K562 (cell line): ENCODE data around the gene BICDL1. TPM values are rescaled to one million over a fixed set of nuclear protein-coding genes. Genes with fewer than 3 reads are reported as not detected.

ENCODE experiments used
- ATAC-seq: fragments of 200-7000 bp; cut with Tn5 transposase; 3 replicates; pipeline ENCODE4 v1.9.1; 2020; ENCODE audit warnings: moderate library complexity
- Bru-seq: library from RNA; stranded (reverse); fragments of 400-500 nt; gene quantifications from one replicate; lab custom pipeline; 2021; lab: Mats Ljungman, UMichigan
- BruChase-seq, 2 experiments: library from RNA; stranded (reverse); fragments of 400-500 nt; gene quantifications; one replicate each; lab custom pipeline; 2021; lab: Mats Ljungman, UMichigan
- BruUV-seq: library from RNA; stranded (reverse); fragments of 400-500 nt; replicated peaks from 2 replicates; lab custom pipeline; 2021; lab: Mats Ljungman, UMichigan
- CTCF ChIA-PET: fragments of 300-600 bp; formaldehyde crosslinking; extraction: SDS; loops from one replicate; lab custom pipeline; 2021; ENCODE audit warnings: low intra/inter-chr PET ratio; lab: Yijun Ruan, JAX
- POLR2A ChIA-PET: fragments of 300-600, 350-650 bp; sonication (Branson Sonifier 250); formaldehyde crosslinking; extraction: SDS; loops from one replicate; lab custom pipeline; 2021; ENCODE audit warnings: antibody characterized with exemption, inconsistent platforms; lab: Yijun Ruan, JAX
- DNase-seq, 4 experiments: peaks; one replicate each; pipeline versions ENCODE4 v3.0.0 to v3.0.0-alpha.2; 2011 to 2018; ENCODE audit warnings: low spot score in 3 of 4, mixed read lengths in 3 of 4; ENCODE audit errors: extremely low read depth in 1 of 4
- FAIRE-seq: peaks from 2 replicates; lab custom pipeline; 2011; peaks lifted over from hg19 to GRCh38; lab: Jason Lieb, UNC
- H2AFZ ChIP-seq: 2 replicates; pipeline ENCODE4 v1.6.0; 2011; ENCODE audit warnings: low read depth, low read length, control low read depth, inconsistent platforms
- H3K27ac ChIP-seq: fragments of 200-600 bp; 3 replicates; pipeline ENCODE4 v1.8.0; 2011; ENCODE audit warnings: low read depth, mild to moderate bottlenecking, control low read depth, inconsistent platforms, low read length, moderate library complexity, mixed read lengths; ENCODE audit errors: extremely low read depth
- H3K27me3 ChIP-seq, 2 experiments: fragments of 300-600 bp in 1 of 2; 2 replicates in 1 of 2; 3 replicates in 1 of 2; pipeline versions ENCODE4 v1.6.0 to v1.8.0; 2011; ENCODE audit warnings: inconsistent platforms in 2 of 2, low read length in 2 of 2, mild to moderate bottlenecking in 1 of 2, mixed read lengths in 1 of 2, moderate library complexity in 1 of 2; ENCODE audit not compliant: control insufficient read depth in 2 of 2, insufficient read depth in 2 of 2
- H3K36me3 ChIP-seq: fragments of 300-600 bp; 3 replicates; pipeline ENCODE4 v1.8.0; 2011; ENCODE audit warnings: mild to moderate bottlenecking, low read length, inconsistent platforms; ENCODE audit not compliant: control insufficient read depth, insufficient read depth
- H3K4me1 ChIP-seq, 2 experiments: fragments of 200-600 bp in 1 of 2; replicated peaks in 1 of 2; 2 replicates in 1 of 2; 3 replicates in 1 of 2; pipeline versions ENCODE4 v1.5.1 to v1.8.0; 2011; ENCODE audit warnings: inconsistent platforms in 2 of 2, low read length in 2 of 2, mild to moderate bottlenecking in 1 of 2, mixed read lengths in 1 of 2, moderate library complexity in 1 of 2; ENCODE audit not compliant: control insufficient read depth in 2 of 2, insufficient read depth in 2 of 2
- H3K4me2 ChIP-seq: 2 replicates; pipeline ENCODE4 v1.6.1; 2011; ENCODE audit warnings: low read length, control low read depth, inconsistent platforms, mixed read lengths; ENCODE audit not compliant: insufficient read depth
- H3K4me3 ChIP-seq: fragments of 200-600 bp; sonication (generic), shearing (Covaris generic); 2 replicates; pipeline ENCODE4 v1.5.1; 2016; ENCODE audit warnings: control low read depth, inconsistent platforms
- H3K79me2 ChIP-seq: fragments of 200-600 bp; 3 replicates; pipeline ENCODE4 v1.8.0; 2011; ENCODE audit warnings: low read length, inconsistent platforms; ENCODE audit not compliant: control insufficient read depth, insufficient read depth
- H3K9ac ChIP-seq, 2 experiments: 2 replicates each; pipeline versions ENCODE4 v1.6.0 to v1.6.1; 2011; ENCODE audit warnings: low read depth in 2 of 2, low read length in 2 of 2, control low read depth in 1 of 2, inconsistent platforms in 1 of 2, mild to moderate bottlenecking in 1 of 2, mixed read lengths in 1 of 2; ENCODE audit not compliant: insufficient read depth in 1 of 2
- H3K9me1 ChIP-seq: one replicate; pipeline ENCODE4 v1.6.0; 2011; ENCODE audit warnings: inconsistent platforms, mild to moderate bottlenecking, low read length, moderate library complexity; ENCODE audit not compliant: control insufficient read depth, insufficient read depth
- H3K9me3 ChIP-seq: replicated peaks from 2 replicates; pipeline ENCODE4 v1.5.1; 2011; ENCODE audit warnings: low read depth, low read length, inconsistent platforms; ENCODE audit not compliant: control insufficient read depth, insufficient read depth
- H4K20me1 ChIP-seq: replicated peaks from 2 replicates; pipeline ENCODE4 v1.6.1; 2011; ENCODE audit warnings: low read length, inconsistent platforms, mixed read lengths; ENCODE audit not compliant: control insufficient read depth, insufficient read depth
- CREM ChIP-seq: IDR thresholded peaks from 2 replicates; pipeline ENCODE4 v1.6.1; 2014; ENCODE audit warnings: antibody characterized with exemption, low read depth
- ELF1 ChIP-seq: fragments of 200-800 bp; sonication (Bioruptor generic); IDR thresholded peaks from 2 replicates; pipeline ENCODE4 v1.6.1; 2016; ENCODE audit warnings: missing genetic modification characterization, missing compliant biosample characterization
- HNRNPL ChIP-seq: fragments of 200-400 bp; formaldehyde crosslinking; IDR thresholded peaks from 2 replicates; pipeline ENCODE4 v1.6.1; 2017; ENCODE audit warnings: low read depth, mild to moderate bottlenecking, low read length
- MAFK ChIP-seq: IDR thresholded peaks from 2 replicates; pipeline ENCODE4 v1.6.1; 2011; ENCODE audit warnings: low read length, improper control_type of control experiment
- MNT ChIP-seq, 2 experiments: fragments of 450-650 bp; conservative IDR thresholded peaks; 2 replicates each; pipeline ENCODE4 v1.6.1; 2017; ENCODE audit warnings: mild to moderate bottlenecking in 2 of 2, moderate library complexity in 2 of 2
- NFE2 ChIP-seq: IDR thresholded peaks from 2 replicates; pipeline ENCODE4 v1.6.1; 2014; ENCODE audit warnings: antibody characterized with exemption, low read depth
- NFE2L1 ChIP-seq: fragments of 450-650 bp; IDR thresholded peaks from 2 replicates; pipeline ENCODE4 v1.6.1; 2016; ENCODE audit warnings: missing genetic modification characterization, low read depth, mild to moderate bottlenecking, missing compliant biosample characterization, moderate library complexity, borderline replicate concordance
- RBBP5 ChIP-seq: fragments of 200-600 bp; sonication (generic); IDR thresholded peaks from 2 replicates; pipeline ENCODE4 v1.6.1; 2012; ENCODE audit warnings: borderline replicate concordance, mild to moderate bottlenecking, low read length, control low read depth, inconsistent platforms; ENCODE audit not compliant: insufficient read depth, poor library complexity, severe bottlenecking
- RBM34 ChIP-seq: fragments of 200-400 bp; formaldehyde crosslinking; IDR thresholded peaks from 2 replicates; pipeline ENCODE4 v1.6.1; 2018; ENCODE audit warnings: low read length, borderline replicate concordance; ENCODE audit not compliant: insufficient read depth
- TCFL5 ChIP-seq: fragments of 250-450 bp; sonication (Bioruptor Pico); conservative IDR thresholded peaks from 2 replicates; pipeline ENCODE4 v1.6.1; 2021; ENCODE audit warnings: mild to moderate bottlenecking, moderate library complexity, matching md5 sums
- VEZF1 ChIP-seq: fragments of 200-800 bp; sonication (Bioruptor generic); IDR thresholded peaks from 2 replicates; pipeline ENCODE4 v1.6.1; 2017; ENCODE audit warnings: missing genetic modification characterization, missing compliant biosample characterization
- ZBTB8A ChIP-seq: fragments of 450-650 bp; IDR thresholded peaks from 2 replicates; pipeline ENCODE4 v1.6.1; 2018; ENCODE audit warnings: mild to moderate bottlenecking, moderate library complexity; ENCODE audit not compliant: partially characterized antibody
- WGBS: fragments of 100-300 bp; shearing (Covaris generic); methylation state at CpG from one replicate; pipeline ENCODE4 v1.1.6; 2016; ENCODE audit warnings: low coverage, mixed read lengths; ENCODE audit not compliant: insufficient coverage; ENCODE audit errors: missing lambda C conversion rate; 5-methylcytosine and 5-hydroxymethylcytosine counted together
- in situ Hi-C: fragments of 300-500 bp; cut with MboI; formaldehyde crosslinking; loops from 4 replicates; pipeline ENCODE4 v1.15.0; 2018; ENCODE audit warnings: inconsistent platforms, mixed read lengths
- intact Hi-C: fragments of 100-400 bp; cut with micrococcal nuclease; formaldehyde crosslinking; loops from 2 replicates; pipeline ENCODE4 v1.14.2; 2022
- long read RNA-seq, 3 experiments: library from polyadenylated mRNA in 2 of 3; library from RNA in 1 of 3; unstranded in 2 of 3; stranded (forward) in 1 of 3; transcript quantifications; one replicate each; pipeline ENCODE4 v2.0.0, GENCODE V29; 2019 to 2022
- polyA minus RNA-seq, 3 experiments: library from RNA; depleted of rRNA, polyadenylated mRNA; stranded (reverse); fragments of >200 nt; gene quantifications; 2 replicates each; pipeline ENCODE4 v1.2.3, GENCODE V29; 2011
- polyA plus RNA-seq, 8 experiments: library from polyadenylated mRNA; depleted of rRNA in 4 of 8; stranded (reverse) in 5 of 8; unstranded in 3 of 8; fragments of >200 nt; fragmentation: Nextera tagmentation in 2 of 8; fragmentation: Illumina TruSeq in 1 of 8; extraction: Ambion mirVana in 2 of 8; extraction: Trizol in 1 of 8; gene quantifications; 2 replicates each; pipeline versions ENCODE4 v1.2.1 to v1.2.3, GENCODE V29; 2011 to 2014; ENCODE audit warnings: inconsistent platforms in 1 of 8, missing spikeins in 1 of 8
- total RNA-seq, 7 experiments: library from RNA; depleted of rRNA in 6 of 7; stranded (reverse); fragments of >200 nt in 6 of 7; fragmentation: Illumina TruSeq in 2 of 7; extraction: Trizol in 2 of 7; gene quantifications; 2 replicates each; pipeline versions ENCODE4 v1.2.1 to v1.2.3, GENCODE V29; 2011 to 2021; ENCODE audit warnings: low replicate concordance in 1 of 7

The BICDL1 gene
- 3.6 and 4.0 TPM in 2 replicates for total RNA-seq (2011; cell fraction: chromatin; rRNA removed; ENCODE audit: low replicate concordance)
- total RNA-seq (2011; cell fraction: nucleolus; rRNA removed): 1.8 and 2.2 TPM in 2 replicates
- 2.6 and 3.4 TPM in 2 replicates for total RNA-seq (2011; cell fraction: nucleoplasm; rRNA removed)
- total RNA-seq (2014; rRNA removed): 0.64 and 0.86 TPM in 2 replicates
- 0.22 and 0.40 TPM in 2 replicates for total RNA-seq (2014; rRNA removed; fragmentation: Illumina TruSeq; extraction: Trizol)
- 0.57 and 0.58 TPM in 2 replicates for total RNA-seq (2015; rRNA removed; fragmentation: Illumina TruSeq; extraction: Trizol)
- 0.95 and 1.3 TPM in 2 replicates for total RNA-seq (2021)
- polyA plus RNA-seq (2011; rRNA removed): 1.4 and 1.7 TPM in 2 replicates
- 0.95 and 0.99 TPM in 2 replicates for polyA plus RNA-seq (2011; cell fraction: cytosol; rRNA removed)
- 5.4 and 5.5 TPM in 2 replicates for polyA plus RNA-seq (2011; cell fraction: nucleus; rRNA removed)
- polyA plus RNA-seq (2012): 0.36 and 0.95 TPM in 2 replicates
- 0.53 and 0.56 TPM in 2 replicates for polyA plus RNA-seq (2014; fragmentation: Illumina TruSeq; extraction: Trizol)
- polyA plus RNA-seq (2014; fragmentation: Nextera tagmentation; extraction: Ambion mirVana): under 1 TPM; 0.06 to 0.07 TPM
- 0.76 and 2.0 TPM in 2 replicates for polyA plus RNA-seq (2014; rRNA removed)
- 0.91 and 1.3 TPM in 2 replicates for polyA minus RNA-seq (2011; rRNA and poly(A)+ RNA removed)
- polyA minus RNA-seq (2011; cell fraction: cytosol; rRNA and poly(A)+ RNA removed): 0.48 and 1.9 TPM in 2 replicates
- polyA minus RNA-seq (2011; cell fraction: nucleus; rRNA and poly(A)+ RNA removed): 0.67 and 0.89 TPM in 2 replicates
- percentile 26 among the genes with signal in this experiment for Bru-seq, nascent RNA
- percentile 22 among the genes with signal in this experiment for BruChase-seq, experiment 1, labeled RNA remaining after a 2-hour chase
- percentile 25 among the genes with signal in this experiment for BruChase-seq, experiment 2, labeled RNA remaining after a 6-hour chase
- long read RNA-seq, experiment 1, partial matches to known transcripts: 1 of 2 reads
- long read RNA-seq, experiment 1, other reads (novel, unspliced or antisense): 1 of 2 reads
- long read RNA-seq, experiment 2, partial matches to known transcripts: 0 of 1 reads
- long read RNA-seq, experiment 2, other reads (novel, unspliced or antisense): 1 of 1 reads
- long read RNA-seq, experiment 3: 0 reads

DNA sequence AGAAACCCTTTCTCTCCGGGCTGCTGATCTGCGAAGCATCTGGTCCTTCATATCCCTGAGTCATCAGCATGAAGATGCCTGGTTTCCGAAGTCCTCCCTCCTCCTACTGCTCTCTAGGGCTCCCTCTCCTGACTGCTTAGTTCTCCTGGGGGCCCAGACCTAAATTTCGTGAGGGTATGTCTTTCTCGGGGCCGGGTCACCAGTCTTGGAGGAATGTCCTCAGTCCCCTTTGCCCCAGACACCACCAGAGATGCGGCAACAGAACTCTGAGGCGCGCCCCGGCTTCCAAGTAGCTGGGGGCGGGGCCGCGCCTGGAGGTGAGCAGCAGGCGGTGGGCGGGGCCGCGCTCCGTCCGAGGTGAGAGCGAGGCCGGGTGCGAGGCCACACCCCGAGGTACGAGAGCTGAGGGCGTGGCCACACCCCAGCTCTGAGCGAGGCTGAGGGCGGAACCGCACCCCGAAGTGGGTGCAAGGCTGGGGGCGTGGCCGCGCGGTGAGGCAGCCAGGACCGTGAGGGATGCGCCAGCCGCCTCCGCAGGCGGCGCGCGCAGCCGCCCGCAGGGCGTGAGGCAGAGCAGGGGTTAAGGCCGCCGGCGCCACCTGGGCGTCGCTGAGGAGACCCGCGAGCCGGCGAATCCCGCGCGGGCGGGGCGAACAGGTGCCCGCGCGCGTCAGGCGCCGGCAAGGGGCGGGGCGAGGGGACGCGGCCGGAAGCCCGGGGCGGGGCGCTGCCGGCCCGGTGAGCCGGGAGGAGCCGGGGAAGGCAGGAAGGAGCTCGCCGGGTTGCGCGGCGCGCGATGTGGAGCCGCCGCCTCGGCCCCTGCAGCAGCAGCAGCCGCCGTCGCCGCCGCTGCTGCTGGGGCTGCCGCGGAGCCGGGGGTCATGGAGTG, at the start of gene BICDL1:
BICDL1 (plus strand) TSS at position 765 of the 889 bp plus-strand sequence. CDS start 633 bp downstream, outside the sequence.
- no TSS peak for BruUV-seq
- Histone ChIP-seq H3K4me3 (peak within 1 kb of the TSS; percentile 55), H3K9me3 (no peaks in the 10 kb centered on the region), H3K4me1 (peaks cover 0 to 20% of the 10 kb centered on the region in 2 experiments; a peak in 2 of 5 replicates), H3K9me1 (no peaks in the 10 kb centered on the region), H3K9ac (peak within 1 kb of the TSS in 1 of 2 experiments; percentile 80; a peak in 2 of 4 replicates), H3K27me3 (peaks cover 13 to 17% of the 10 kb centered on the region in 2 experiments), H3K79me2 (no peaks in the 10 kb centered on the region), H4K20me1 (peaks cover 5% of the 10 kb centered on the region; the same call in 1 of the 2 replicates), H2AFZ (peak within 1 kb of the TSS; percentile 73), H3K4me2 (peak within 1 kb of the TSS; percentile 70), H3K36me3 (no peaks in the 10 kb centered on the region), H3K27ac (no peak within 1 kb of the TSS)
- ChIA-PET CTCF (no interaction called here), POLR2A (interaction anchor here (0.6 to 2.6 kb wide), 4 partner anchors 106 to 1093 kb away, joined by 3 to 15 read pairs (median 4); partner anchors contain the start of genes RNU4-1 and RNU4-2)
- peak; percentile 95 to 97 (median 96) for DNase-seq
- peak; percentile 83 for FAIRE-seq
- peak; percentile 95 for ATAC-seq
- in situ Hi-C loops (no loop called here), intact Hi-C loops (loop anchor here (5.0 kb wide), 1 partner anchor 99 kb away; no protein-coding TSS in a partner anchor)
- WGBS: under 1% methylated on average over 45 of the region's 94 CpGs
- TF ChIP-seq MNT (conservative IDR thresholded peaks at IDR 0.05) (peak in 1 of 2 experiments; percentile 52; a peak in 3 of 4 replicates), RBBP5 (peak; percentile 53), ZBTB8A (no peak), TCFL5 (CRISPR knock-in tag) (no peak), MAFK (peak; percentile 65), HNRNPL (no peak), RBM34 (peak; percentile 93; the same call in 1 of the 2 replicates), ELF1 (peak; percentile 45; the same call in 1 of the 2 replicates), NFE2 (peak; percentile 84), NFE2L1 (0 out of 2 replicates have a peak, but pooled peaks have one; percentile 15), CREM (0 out of 2 replicates have a peak, but pooled peaks have one; percentile 27), VEZF1 (CRISPR knock-in tag) (peak; percentile 63)
